ENCODE measurements around the gene EIF2B1. TPM values are rescaled to one million over a fixed set of nuclear protein-coding genes. Genes with fewer than 3 reads are reported as not detected.

EIF2B1 gene
- total and polyA plus RNA-seq, 9 of the 15 experiments (the other 6 are each of a cell fraction or from before 2014, with no cell fraction given), result 35.7 to 195 (median 67.8) TPM

GRCh38 chr12:123654129-123654701, 20.7 kb upstream of the EIF2B1 start (continued):
- TF ChIP-seq SMAD2 (IDR thresholded peaks at IDR 0.05; ENCODE audit: low read depth, low read length), result no peak

GRCh38 chr12:123648401-123648800, 14.9 kb upstream of the EIF2B1 start:
- in situ Hi-C loops (cut with MboI) (no loop called here), intact Hi-C loops (cut with micrococcal nuclease) (no loop called here)
- Histone ChIP-seq H3K4me1 (replicated peaks in 1 of 2; ENCODE audit: control insufficient read depth in 2 of 2, insufficient read depth in 2 of 2, low read length in 2 of 2) (no peaks in the 10 kb centered on the region), H3K27ac (ENCODE audit: extremely low read depth, low read depth, low read length) (no peak overlapping the region), H3K79me2 (ENCODE audit: control insufficient read depth, insufficient read depth, low read length) (peaks cover 5% of the 10 kb centered on the region; the same call in 2 of the 3 replicates), H3K9me3 (replicated peaks; ENCODE audit: control insufficient read depth, insufficient read depth, low read depth, low read length) (no peaks in the 10 kb centered on the region), H3K4me2 (ENCODE audit: insufficient read depth, low read length) (no peak overlapping the region), H3K9me1 (ENCODE audit: control insufficient read depth, insufficient read depth, low read length) (no peaks in the 10 kb centered on the region), H3K36me3 (ENCODE audit: control insufficient read depth, insufficient read depth, low read length) (peaks cover 94% of the 10 kb centered on the region), H4K20me1 (replicated peaks; ENCODE audit: control insufficient read depth, insufficient read depth, low read length) (no peaks in the 10 kb centered on the region), H2AFZ (ENCODE audit: low read depth, low read length) (no peak overlapping the region), H3K27me3 (ENCODE audit: control insufficient read depth in 2 of 2, insufficient read depth in 2 of 2, low read length in 2 of 2) (no peaks in the 10 kb centered on the region), H3K4me3 (no peak overlapping the region), H3K9ac (ENCODE audit: insufficient read depth in 1 of 2, low read depth in 2 of 2, low read length in 2 of 2) (no peak overlapping the region)
- ATAC-seq (no peak), FAIRE-seq (no peak), DNase-seq (ENCODE audit: extremely low read depth in 1 of 4, low spot score in 3 of 4) (no peak)
- ChIA-PET POLR2A (interaction anchor here (0.6 kb wide), 1 partner anchor 416 kb away, joined by 3 read pairs; no protein-coding TSS in a partner anchor), CTCF (ENCODE audit: low intra/inter-chr PET ratio) (no interaction called here)
- no TSS peak for BruUV-seq (replicated peaks)
- WGBS (ENCODE audit: insufficient coverage, low coverage, missing lambda C conversion rate), result 97% methylated on average over 5 of the region's 5 CpGs
- TF ChIP-seq ZNF324 (CRISPR knock-in tag; IDR thresholded peaks at IDR 0.05) (no peak), CREB5 (CRISPR knock-in tag; IDR thresholded peaks at IDR 0.05) (no peak), CREB3L1 (IDR thresholded peaks at IDR 0.05; ENCODE audit: borderline replicate concordance, low read depth) (no peak), RAD21 (CRISPR knock-in tag; conservative IDR thresholded peaks at IDR 0.05 in 1 of 2, IDR thresholded peaks at IDR 0.05 in 1 of 2) (no peak), ZNF551 (CRISPR knock-in tag; IDR thresholded peaks at IDR 0.05) (no peak), POLR2A (conservative IDR thresholded peaks at IDR 0.05) (no peak), RBM15 (IDR thresholded peaks at IDR 0.05; ENCODE audit: insufficient read depth, low read length) (no peak), NCOR1 (IDR thresholded peaks at IDR 0.05) (no peak), RBM25 (IDR thresholded peaks at IDR 0.05; ENCODE audit: low read depth, low read length, severe bottlenecking) (no peak), SMC3 (conservative IDR thresholded peaks at IDR 0.05; ENCODE audit: insufficient read depth, low read depth, low read length) (no peak), CBX1 (IDR thresholded peaks at IDR 0.05; ENCODE audit: low read depth) (no peak), ZSCAN29 (IDR thresholded peaks at IDR 0.05) (no peak), PATZ1 (CRISPR knock-in tag; IDR thresholded peaks at IDR 0.05; ENCODE audit: borderline replicate concordance) (no peak), BACH1 (tag; IDR thresholded peaks at IDR 0.05) (no peak), GABPB2 (CRISPR knock-in tag; conservative IDR thresholded peaks at IDR 0.05) (no peak), GABPB1 (CRISPR knock-in tag; IDR thresholded peaks at IDR 0.05) (no peak), RNF2 (IDR thresholded peaks at IDR 0.05) (no peak)
